ENCODE measurements around the gene EARS2. TPM values are rescaled to one million over a fixed set of nuclear protein-coding genes. Genes with fewer than 3 reads are reported as not detected.

Gene EARS2
- polyA plus RNA-seq, 1 of the 3 experiments (the other 2 are of a cell fraction) = 23.2 TPM

GRCh38 chr16:23499801-23500200, 57.3 kb downstream of the EARS2 start:
- WGBS (ENCODE audit: low lambda C conversion rate) = 95% methylated on average over 5 of the region's 7 CpGs
- Histone ChIP-seq H3K36me3 (replicated peaks in 1 of 2; ENCODE audit: control insufficient read depth in 1 of 2, insufficient read depth in 2 of 2, low read length in 1 of 2) (peaks cover 5 to 14% of the 10 kb centered on the region in 2 experiments), H2AFZ (ENCODE audit: low read depth) (no peak overlapping the region), H3K27ac (ENCODE audit: low read depth in 2 of 2, low read length in 1 of 2) (no peak overlapping the region), H3K27me3 (ENCODE audit: insufficient read depth) (no peaks in the 10 kb centered on the region), H3K9me2 (no peaks in the 10 kb centered on the region), H3K4me3 (ENCODE audit: low read depth in 2 of 2, low read length in 1 of 2) (no peak overlapping the region), H3K9me3 (no peaks in the 10 kb centered on the region), H3F3A (replicated peaks; ENCODE audit: insufficient read depth) (peaks cover 11% of the 10 kb centered on the region), H3K4me1 (ENCODE audit: control insufficient read depth in 1 of 2, insufficient read depth in 2 of 2, low read depth in 1 of 2, low read length in 1 of 2) (peaks cover 10 to 12% of the 10 kb centered on the region in 2 experiments; a peak in 3 of 4 replicates), H3K9ac (no peak overlapping the region), H4K20me1 (ENCODE audit: insufficient read depth) (peaks cover 74% of the 10 kb centered on the region), H3K4me2 (no peak overlapping the region), H3K79me2 (ENCODE audit: insufficient read depth) (peaks cover 86% of the 10 kb centered on the region)
- TF ChIP-seq MXI1 (IDR thresholded peaks at IDR 0.05; ENCODE audit: low read depth, low read length) = no peak
- no peak for TF ChIP-seq SIN3A (IDR thresholded peaks at IDR 0.05; ENCODE audit: borderline replicate concordance, low read depth, low read length)
- TF ChIP-seq SMC3 (IDR thresholded peaks at IDR 0.05; ENCODE audit: low read depth, low read length) = no peak
- no peak for TF ChIP-seq RFX5 (IDR thresholded peaks at IDR 0.05; ENCODE audit: low read length)
- no peak for TF ChIP-seq EZH2phosphoT487 (IDR thresholded peaks at IDR 0.05; ENCODE audit: borderline replicate concordance, low read depth)
- TF ChIP-seq RCOR1 (IDR thresholded peaks at IDR 0.05; ENCODE audit: low read length) = no peak
- TF ChIP-seq CHD2 (IDR thresholded peaks at IDR 0.05; ENCODE audit: low read length, partially characterized antibody) = no peak
- TF ChIP-seq, protein P1, sequence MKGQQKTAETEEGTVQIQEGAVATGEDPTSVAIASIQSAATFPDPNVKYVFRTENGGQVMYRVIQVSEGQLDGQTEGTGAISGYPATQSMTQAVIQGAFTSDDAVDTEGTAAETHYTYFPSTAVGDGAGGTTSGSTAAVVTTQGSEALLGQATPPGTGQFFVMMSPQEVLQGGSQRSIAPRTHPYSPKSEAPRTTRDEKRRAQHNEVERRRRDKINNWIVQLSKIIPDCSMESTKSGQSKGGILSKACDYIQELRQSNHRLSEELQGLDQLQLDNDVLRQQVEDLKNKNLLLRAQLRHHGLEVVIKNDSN (IDR thresholded peaks at IDR 0.05; ENCODE audit: borderline replicate concordance, low read depth) = no peak
- TF ChIP-seq TEAD4 (IDR thresholded peaks at IDR 0.05; ENCODE audit: borderline replicate concordance, insufficient read depth) = no peak
- TF ChIP-seq EP300 (IDR thresholded peaks at IDR 0.05; ENCODE audit: borderline replicate concordance in 1 of 2, low read depth in 1 of 2, low read length in 1 of 2) = no peak
- TF ChIP-seq MEF2A (IDR thresholded peaks at IDR 0.05; ENCODE audit: borderline replicate concordance, low read depth) = no peak
- no peak for TF ChIP-seq ELF1 (IDR thresholded peaks at IDR 0.05)
- TF ChIP-seq, protein P2, sequence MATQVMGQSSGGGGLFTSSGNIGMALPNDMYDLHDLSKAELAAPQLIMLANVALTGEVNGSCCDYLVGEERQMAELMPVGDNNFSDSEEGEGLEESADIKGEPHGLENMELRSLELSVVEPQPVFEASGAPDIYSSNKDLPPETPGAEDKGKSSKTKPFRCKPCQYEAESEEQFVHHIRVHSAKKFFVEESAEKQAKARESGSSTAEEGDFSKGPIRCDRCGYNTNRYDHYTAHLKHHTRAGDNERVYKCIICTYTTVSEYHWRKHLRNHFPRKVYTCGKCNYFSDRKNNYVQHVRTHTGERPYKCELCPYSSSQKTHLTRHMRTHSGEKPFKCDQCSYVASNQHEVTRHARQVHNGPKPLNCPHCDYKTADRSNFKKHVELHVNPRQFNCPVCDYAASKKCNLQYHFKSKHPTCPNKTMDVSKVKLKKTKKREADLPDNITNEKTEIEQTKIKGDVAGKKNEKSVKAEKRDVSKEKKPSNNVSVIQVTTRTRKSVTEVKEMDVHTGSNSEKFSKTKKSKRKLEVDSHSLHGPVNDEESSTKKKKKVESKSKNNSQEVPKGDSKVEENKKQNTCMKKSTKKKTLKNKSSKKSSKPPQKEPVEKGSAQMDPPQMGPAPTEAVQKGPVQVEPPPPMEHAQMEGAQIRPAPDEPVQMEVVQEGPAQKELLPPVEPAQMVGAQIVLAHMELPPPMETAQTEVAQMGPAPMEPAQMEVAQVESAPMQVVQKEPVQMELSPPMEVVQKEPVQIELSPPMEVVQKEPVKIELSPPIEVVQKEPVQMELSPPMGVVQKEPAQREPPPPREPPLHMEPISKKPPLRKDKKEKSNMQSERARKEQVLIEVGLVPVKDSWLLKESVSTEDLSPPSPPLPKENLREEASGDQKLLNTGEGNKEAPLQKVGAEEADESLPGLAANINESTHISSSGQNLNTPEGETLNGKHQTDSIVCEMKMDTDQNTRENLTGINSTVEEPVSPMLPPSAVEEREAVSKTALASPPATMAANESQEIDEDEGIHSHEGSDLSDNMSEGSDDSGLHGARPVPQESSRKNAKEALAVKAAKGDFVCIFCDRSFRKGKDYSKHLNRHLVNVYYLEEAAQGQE (IDR thresholded peaks at IDR 0.05; ENCODE audit: low read depth, low read length) = no peak
- no peak for TF ChIP-seq FOXJ3 (CRISPR knock-in tag; IDR thresholded peaks at IDR 0.05)
- no peak for TF ChIP-seq TCF12 (IDR thresholded peaks at IDR 0.05)
- ChIA-PET CTCF (interaction anchor here (0.9 kb wide), 1 partner anchor 9 kb away, joined by 4 read pairs; no protein-coding TSS in a partner anchor), POLR2A (no interaction called here)
- DNase-seq = no peak

Measured in SK-N-SH (cell line).